ENCODE results near the gene RTBDN. TPM values are rescaled to one million over a fixed set of nuclear protein-coding genes. Genes with fewer than 3 reads are reported as not detected.
"Not testable (repeated sequence)": the region's sequence is repeated elsewhere in the genome, so short reads cannot be mapped to it uniquely, and the experiment has no call there.

RTBDN gene
- total and polyA plus RNA-seq, 12 donors: 0.23 to 16.4 (median 4.4) TPM; not detected in 5

- 87 to 94% (median 91%) methylated on average over 21 to 35 of the region's 35 CpGs for WGBS, 4 donors
- Histone ChIP-seq H3K4me3 (no peak overlapping the region), H3K4me1 (replicated peaks in 1 of 2) (no peaks in the 10 kb centered on the region), H3K9me3 (replicated peaks in 1 of 3) (no peaks in the 10 kb centered on the region), H3K36me3 (replicated peaks in 1 of 2) (no peaks in the 10 kb centered on the region), H3K27ac (no peak overlapping the region), H3K27me3 (no peaks in the 10 kb centered on the region)
- no peak for TF ChIP-seq POLR2A (IDR thresholded peaks at IDR 0.05)
- TF ChIP-seq, protein P1, sequence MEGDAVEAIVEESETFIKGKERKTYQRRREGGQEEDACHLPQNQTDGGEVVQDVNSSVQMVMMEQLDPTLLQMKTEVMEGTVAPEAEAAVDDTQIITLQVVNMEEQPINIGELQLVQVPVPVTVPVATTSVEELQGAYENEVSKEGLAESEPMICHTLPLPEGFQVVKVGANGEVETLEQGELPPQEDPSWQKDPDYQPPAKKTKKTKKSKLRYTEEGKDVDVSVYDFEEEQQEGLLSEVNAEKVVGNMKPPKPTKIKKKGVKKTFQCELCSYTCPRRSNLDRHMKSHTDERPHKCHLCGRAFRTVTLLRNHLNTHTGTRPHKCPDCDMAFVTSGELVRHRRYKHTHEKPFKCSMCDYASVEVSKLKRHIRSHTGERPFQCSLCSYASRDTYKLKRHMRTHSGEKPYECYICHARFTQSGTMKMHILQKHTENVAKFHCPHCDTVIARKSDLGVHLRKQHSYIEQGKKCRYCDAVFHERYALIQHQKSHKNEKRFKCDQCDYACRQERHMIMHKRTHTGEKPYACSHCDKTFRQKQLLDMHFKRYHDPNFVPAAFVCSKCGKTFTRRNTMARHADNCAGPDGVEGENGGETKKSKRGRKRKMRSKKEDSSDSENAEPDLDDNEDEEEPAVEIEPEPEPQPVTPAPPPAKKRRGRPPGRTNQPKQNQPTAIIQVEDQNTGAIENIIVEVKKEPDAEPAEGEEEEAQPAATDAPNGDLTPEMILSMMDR (IDR thresholded peaks at IDR 0.05): no peak
- DNase-seq: no peak
- intact Hi-C loops (cut with DNase I): no loop called here
These were observed 23.9 kb upstream of the RTBDN start for GRCh38 chr19:12858041-12858928.

DNA sequence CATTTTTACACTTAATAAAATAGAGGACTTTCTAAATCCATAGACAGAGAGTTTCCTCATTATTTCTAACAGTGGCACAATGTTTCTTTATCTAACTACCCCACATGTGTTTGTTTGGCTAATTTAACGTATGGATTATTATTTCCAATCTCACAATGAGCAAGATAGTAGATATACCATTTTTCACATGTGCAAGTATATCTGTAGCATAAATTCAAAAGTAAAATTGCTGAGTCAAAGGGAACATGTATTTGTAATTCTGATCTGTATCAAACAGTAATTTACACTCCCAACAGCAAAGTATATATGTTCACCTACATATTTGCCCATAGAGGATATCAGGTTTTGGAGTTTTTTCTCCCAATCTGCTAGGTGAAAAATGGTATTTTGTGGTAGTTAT is 22.3 kb upstream of the RTBDN start:
- H3K27me3 ChIP-seq: no peaks in the 10 kb centered on the region
- no peaks in the 10 kb centered on the region for H3K36me3 ChIP-seq (replicated peaks in 1 of 2)
- no peak for DNase-seq
- intact Hi-C loops (cut with DNase I): no loop called here
- TF ChIP-seq, protein P1 (IDR thresholded peaks at IDR 0.05): no peak
- no peak for TF ChIP-seq POLR2A (IDR thresholded peaks at IDR 0.05)
- H3K27ac ChIP-seq: no peak overlapping the region
- H3K4me1 ChIP-seq (replicated peaks in 1 of 2): no peaks in the 10 kb centered on the region
- 52 to 75% (median 60%) methylated on average over 1 of the region's 1 CpG for WGBS, 4 donors
- H3K9me3 ChIP-seq (replicated peaks in 1 of 3): no peaks in the 10 kb centered on the region
- H3K4me3 ChIP-seq: no peak overlapping the region

DNA sequence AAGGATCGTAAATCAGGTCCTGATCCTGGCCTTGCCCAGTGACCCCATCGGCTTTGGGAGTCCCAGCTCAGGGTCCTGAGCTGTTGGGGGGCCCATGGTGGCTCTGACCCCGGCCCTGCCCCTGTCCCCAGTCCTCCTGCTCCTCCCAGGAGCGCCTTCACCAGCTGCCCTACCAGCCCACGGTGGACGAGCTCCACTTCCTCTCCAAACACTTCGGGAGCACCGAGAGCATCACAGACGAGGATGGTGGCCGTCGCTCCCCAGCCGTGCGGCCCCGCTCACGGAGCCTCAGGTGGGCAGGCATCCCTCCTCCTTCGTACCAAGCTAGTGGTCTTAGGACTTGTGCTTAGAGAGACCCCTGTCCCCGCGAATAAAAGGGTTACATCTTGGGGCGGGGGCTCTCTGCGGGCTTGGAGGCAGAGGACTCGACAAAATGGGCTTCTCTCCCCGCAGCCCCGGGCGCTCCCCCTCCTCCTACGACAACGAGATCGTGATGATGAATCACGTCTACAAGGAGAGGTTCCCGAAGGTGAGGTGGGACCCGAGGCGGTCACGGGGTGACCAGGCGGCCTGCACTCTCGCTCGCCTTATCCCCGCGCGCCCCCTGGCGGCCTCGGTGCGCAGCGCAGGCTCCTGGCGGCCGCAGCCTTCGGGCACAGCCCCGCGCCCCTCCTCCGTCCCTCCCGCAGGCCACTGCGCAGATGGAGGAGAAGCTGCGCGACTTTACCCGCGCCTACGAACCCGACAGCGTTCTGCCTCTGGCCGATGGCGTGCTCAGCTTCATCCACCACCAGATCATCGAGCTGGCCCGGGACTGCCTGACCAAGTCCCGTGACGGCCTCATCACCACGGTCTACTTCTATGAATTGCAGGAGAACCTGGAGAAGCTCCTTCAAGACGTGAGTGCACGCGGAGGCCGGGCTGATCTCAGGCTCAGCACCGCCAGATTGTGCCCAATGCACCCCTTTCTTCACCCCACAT is 13.1 kb upstream of the RTBDN start:
- peak overlapping the region in 1 of 4 donors; percentile 21 for H3K4me3 ChIP-seq
- H3K27me3 ChIP-seq: peaks cover 25% of the 10 kb centered on the region
- H3K4me1 ChIP-seq (replicated peaks in 1 of 2): peaks cover 0 to 8% of the 10 kb centered on the region in 2 donors
- WGBS, 4 donors: 10 to 37% (median 23%) methylated on average over 7 to 69 of the region's 69 CpGs
- H3K27ac ChIP-seq: peak overlapping the region in 1 of 5 donors; percentile 52
- intact Hi-C loops (cut with DNase I): loop anchor here (10.0 kb wide), 2 partner anchors 83 to 283 kb away; no protein-coding TSS in a partner anchor
- no peaks in the 10 kb centered on the region for H3K9me3 ChIP-seq (replicated peaks in 1 of 3)
- DNase-seq: peak; percentile 85 to 95 (median 91)
- TF ChIP-seq, protein P1 (IDR thresholded peaks at IDR 0.05): peak; percentile 85 to 100 (median 96)
- TF ChIP-seq POLR2A (IDR thresholded peaks at IDR 0.05): no peak
- no peaks in the 10 kb centered on the region for H3K36me3 ChIP-seq (replicated peaks in 1 of 2)

DNA sequence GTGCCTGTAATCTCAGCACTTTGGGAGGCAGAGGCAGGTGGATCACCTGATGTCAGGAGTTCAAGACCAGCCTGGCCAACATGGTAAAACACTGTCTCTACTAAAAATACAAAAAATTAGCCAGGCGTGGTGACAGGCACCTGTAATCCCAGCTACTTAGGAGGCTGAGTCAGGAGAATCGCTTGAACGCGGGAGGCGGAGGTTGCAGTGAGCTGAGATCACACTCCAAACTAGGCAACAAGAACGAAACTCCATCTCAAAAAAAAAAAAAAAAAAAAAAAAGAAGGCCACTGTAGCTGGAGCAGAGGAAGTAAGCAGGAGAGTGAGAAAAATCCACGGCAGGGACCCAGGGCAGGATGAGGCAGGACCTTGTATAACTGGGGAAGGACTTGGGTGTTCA is 12.2 kb upstream of the RTBDN start:
- DNase-seq; H3K36me3 ChIP-seq (replicated peaks in 1 of 2); H3K27ac ChIP-seq; H3K4me1 ChIP-seq (replicated peaks in 1 of 2); H3K9me3 ChIP-seq (replicated peaks in 1 of 3); H3K4me3 ChIP-seq: not testable (repeated sequence)
- intact Hi-C loops (cut with DNase I): loop anchor here (10.0 kb wide), 2 partner anchors 82 to 282 kb away; no protein-coding TSS in a partner anchor
- 70 to 82% (median 75%) methylated on average over 7 of the region's 7 CpGs for WGBS, 4 donors
- H3K27me3 ChIP-seq: peaks cover 34% of the 10 kb centered on the region
